HG02571 (cell line): ENCODE results near the gene ADK.

Experiments
- ATAC-seq: cut with Tn5 transposase; IDR thresholded peaks from one replicate; pipeline ENCODE4 v1.9.1; 2021; ENCODE audit warnings: mild to moderate bottlenecking, moderate library complexity; ENCODE audit not compliant: unreplicated experiment

The ADK gene

GRCh38 chr10:74691164-74691563 lies 540.1 kb downstream of the ADK start:
- ATAC-seq = no peak

DNA sequence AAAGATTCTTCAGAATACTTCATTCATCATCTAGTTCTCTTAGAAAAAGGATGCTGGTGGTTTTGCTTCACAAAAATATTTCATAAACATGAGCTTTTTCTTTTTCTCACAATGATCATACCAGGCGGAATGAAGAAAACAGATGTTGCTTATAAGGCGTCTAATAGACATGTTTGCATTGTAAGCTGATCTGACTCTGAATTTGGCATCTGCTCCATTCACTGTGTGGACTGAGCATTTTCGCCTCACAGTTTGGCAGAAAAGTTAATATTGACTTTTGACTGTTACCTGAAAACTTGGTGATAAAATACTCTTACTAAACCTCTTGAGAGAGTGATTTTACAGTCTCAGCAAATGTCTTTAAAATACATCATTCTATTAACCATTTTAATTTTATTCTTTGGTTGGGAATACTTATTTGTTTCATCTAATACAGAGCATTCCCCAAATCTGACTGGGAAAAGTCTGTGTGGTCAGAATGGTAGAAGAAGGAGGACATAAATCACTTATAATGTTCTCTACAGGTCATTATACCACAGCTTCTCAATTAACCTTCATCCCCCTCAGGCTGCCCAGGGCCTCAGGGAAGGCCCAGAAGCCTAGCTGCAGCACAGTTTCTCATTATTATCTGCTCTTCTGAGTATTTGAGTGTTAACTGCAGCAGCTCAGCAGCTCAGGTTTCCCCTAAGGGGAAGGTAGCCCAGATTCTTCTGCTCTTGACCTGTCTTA lies 553.8 kb downstream of the ADK start:
- no peak for ATAC-seq

- ATAC-seq = no peak
Measured at GRCh38 chr10:74705358-74705980, 554.4 kb downstream of the ADK start.

- no peak for ATAC-seq
Measured at GRCh38 chr10:74706966-74707365, 555.9 kb downstream of the ADK start.

GRCh38 chr10:74708246-74708645 lies 557.2 kb downstream of the ADK start:
- no peak for ATAC-seq

DNA sequence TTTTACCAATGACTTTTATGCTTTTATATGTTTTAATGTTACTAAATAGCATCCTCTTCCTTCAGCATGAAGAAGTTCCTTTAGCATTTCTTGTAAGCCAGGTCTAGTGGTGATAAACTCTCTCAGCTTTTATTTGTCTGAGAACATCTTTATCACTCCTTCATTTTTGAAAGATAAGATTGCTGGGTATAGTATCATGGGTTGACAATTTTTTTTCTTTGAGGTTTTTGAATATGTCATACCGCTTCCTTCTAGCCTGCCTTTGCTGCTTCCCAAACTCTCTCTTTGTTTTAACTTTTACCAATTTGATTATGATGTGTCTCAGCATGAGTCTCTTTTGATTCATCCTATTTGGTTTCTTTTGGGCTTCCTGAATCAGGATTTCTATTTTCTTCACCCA lies 567.2 kb downstream of the ADK start:
- no peak for ATAC-seq

GRCh38 chr10:74728225-74728624 lies 577.2 kb downstream of the ADK start:
- no peak for ATAC-seq

DNA sequence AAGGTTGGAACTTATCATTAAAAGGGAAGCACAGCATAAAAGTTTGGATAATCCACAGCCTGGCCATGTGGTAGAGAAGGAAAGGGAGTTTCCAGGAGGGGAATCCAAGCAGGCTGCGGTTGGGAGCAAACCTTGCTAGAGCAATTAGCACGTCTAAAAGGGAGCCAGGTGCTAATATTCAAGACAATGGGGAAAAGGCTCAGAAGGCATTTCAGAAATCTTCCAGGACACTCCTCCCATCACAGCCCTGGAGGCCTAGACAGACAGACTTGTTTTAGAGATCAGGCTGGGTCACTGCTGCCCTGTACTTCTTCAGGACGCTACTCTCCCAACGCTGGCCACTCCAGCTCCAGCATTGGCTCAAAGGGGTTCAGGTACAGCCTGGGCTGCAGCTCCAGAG lies 579.2 kb downstream of the ADK start:
- ATAC-seq = no peak

- ATAC-seq = no peak
Measured at GRCh38 chr10:74733612-74734011, 582.6 kb downstream of the ADK start.

- ATAC-seq = no peak
Measured at GRCh38 chr10:74736029-74736428, 585.0 kb downstream of the ADK start.

- no peak for ATAC-seq
Measured at GRCh38 chr10:74738052-74738451, 587.0 kb downstream of the ADK start.

DNA sequence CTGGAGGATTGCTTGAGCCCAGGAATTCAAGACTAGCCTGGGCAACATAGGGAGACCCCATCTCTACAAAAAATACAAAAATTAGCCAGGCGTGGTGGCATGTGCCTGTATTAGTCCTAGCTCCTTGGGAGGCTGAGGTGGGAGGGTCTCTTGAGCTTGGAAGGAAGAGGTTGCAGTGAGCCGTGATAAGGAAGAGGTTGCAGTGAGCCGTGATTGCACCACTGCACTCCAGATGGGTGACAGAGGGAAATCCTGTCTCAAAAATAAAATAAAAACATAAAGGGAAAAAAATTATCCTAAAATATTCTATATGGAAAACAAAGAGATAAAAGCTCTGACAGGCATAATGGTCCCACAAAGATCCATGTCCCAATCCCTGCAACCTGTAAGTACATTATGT lies 587.5 kb downstream of the ADK start:
- ATAC-seq = no peak

DNA sequence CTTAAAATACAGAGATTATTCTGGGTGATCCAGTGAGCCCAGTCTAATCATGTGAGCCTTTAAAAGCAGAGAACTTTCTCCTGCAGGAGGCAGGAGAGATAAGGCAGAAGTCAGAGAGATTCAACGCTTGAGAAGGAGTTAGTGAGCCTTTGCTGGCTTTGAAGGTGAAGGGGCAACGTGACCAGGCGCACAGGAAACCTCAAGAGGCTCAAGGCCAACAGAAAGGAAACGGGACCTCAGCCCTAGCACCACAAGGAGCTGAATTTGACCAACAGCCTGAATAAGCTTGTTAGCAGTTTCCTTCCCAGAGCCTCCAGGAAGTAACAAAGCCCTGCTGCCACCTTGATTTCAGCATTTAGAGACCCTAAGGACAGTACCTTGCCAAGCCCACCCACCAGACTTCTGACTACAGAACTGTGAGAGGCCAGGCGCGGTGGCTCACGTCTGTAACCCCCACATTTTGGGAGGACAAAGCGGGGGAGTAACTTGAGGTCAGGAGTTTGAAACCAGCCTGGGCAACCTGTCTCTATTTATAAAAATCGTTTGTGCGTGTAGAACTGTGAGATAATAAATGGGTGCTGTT lies 588.1 kb downstream of the ADK start:
- ATAC-seq = no peak

DNA sequence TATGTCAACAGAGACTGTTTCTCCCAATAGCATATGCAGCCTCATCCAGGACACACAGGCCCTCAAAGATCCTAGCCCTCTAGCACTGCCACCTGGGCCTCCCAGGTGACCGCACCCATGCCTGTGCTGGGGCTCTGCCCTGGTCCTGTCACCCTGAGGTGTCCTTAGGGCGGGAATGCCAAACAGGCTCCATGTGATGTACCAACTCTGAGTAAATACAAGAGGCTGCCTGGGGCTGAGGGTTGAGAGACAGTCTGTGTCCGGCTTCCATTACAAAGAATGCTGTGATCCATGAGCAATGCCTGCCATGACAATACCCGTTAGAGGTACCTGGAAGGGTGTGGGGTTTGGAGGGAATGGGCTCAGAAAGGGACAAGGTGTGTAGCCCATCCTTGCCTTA lies 592.4 kb downstream of the ADK start:
- ATAC-seq = no peak

GRCh38 chr10:74745449-74745848 lies 594.4 kb downstream of the ADK start:
- no peak for ATAC-seq

GRCh38 chr10:74746813-74747212 lies 595.8 kb downstream of the ADK start:
- no peak for ATAC-seq

- no peak for ATAC-seq
Measured at GRCh38 chr10:74748468-74749031, 597.5 kb downstream of the ADK start.

DNA sequence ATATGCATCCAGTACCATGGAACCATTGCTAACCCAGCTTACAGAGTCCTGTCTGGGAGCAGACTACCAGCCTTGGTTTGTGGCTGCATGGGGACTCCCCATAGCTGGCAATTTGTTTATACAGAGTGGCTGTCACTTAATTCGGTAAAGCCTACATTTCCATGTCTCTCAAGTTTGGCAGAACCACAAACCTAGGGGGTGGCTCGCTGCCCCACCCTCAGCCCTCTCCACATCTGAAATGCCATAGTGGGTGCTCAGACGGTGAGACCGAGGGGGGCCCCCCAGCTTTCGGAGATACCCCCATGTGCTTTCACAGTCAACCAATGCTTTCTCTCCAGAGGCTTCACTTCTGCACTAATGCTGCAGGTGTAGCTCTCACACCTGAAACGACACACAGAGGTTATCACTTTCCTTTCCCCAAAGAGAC lies 599.8 kb downstream of the ADK start:
- ATAC-seq = peak; percentile 59

DNA sequence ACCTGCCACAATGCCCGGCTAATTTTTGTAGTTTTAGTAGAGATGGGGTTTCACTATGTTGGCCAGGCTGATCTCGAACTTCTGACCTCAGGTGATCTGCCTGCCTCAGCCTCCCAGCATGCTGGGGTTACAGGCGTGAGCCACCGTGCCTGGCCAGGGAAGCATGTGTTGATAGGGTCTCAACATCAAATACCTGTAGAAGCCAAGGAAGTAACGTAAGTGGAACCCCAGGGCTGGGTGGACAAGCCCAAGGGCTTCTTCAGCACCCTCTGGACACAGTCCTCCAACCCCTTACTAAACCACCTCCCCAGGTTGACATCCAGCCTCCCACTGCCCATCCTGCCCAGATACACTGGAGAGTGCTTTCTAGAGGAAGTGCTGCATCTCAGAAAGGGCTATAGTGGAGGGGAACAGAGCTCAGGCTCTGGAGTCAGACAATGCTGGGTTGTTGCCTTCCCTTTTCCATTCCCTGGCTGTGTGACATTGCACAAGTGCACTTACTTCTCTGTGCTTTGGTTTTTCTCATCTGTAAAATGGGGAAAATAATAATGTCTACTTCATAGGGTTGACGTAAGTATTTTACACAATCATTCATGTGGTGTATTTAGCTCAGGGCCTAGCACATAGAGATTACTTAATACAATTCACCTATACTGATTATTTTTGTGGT lies 601.5 kb downstream of the ADK start:
- no peak for ATAC-seq

DNA sequence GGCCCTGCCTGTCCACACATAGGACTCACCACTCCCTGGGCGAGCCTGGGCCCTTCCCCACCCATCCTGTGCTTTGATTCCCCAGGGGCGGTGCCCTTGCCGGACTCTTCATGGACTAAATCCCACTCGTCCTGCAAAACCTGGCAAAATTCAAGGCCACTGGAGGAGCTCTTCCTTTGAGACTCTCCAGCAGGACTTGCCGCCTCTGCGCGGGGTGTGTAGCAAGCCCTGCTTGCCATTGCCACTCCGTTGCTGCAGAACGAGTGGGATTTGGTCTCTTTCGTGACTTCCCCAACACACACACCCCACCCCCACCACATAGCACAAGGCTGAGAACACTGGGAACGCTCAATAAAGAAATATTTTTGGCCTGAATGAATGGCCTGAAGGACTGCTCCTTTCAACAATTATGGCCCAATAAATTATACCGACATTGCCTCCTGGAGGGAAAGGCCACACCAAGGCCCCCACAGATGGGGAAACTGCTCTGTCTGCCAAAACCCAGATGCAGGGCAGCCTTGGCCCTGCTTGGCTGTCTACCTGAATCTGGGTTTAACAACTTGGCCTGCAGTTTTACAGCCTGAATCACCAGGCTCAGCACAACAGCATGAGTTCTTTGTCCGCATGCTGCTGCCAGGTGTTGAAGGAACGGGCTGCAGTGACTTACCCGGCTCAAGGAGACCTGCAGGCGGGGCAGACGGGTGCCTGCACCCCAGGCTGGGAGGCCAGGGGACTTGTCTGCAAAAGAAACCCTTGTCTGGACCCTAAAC lies 602.6 kb downstream of the ADK start:
- no peak for ATAC-seq

GRCh38 chr10:74754381-74754821 lies 603.4 kb downstream of the ADK start:
- ATAC-seq = no peak
